Measurements from ENCODE around the gene RNF10.

Gene RNF10

DNA sequence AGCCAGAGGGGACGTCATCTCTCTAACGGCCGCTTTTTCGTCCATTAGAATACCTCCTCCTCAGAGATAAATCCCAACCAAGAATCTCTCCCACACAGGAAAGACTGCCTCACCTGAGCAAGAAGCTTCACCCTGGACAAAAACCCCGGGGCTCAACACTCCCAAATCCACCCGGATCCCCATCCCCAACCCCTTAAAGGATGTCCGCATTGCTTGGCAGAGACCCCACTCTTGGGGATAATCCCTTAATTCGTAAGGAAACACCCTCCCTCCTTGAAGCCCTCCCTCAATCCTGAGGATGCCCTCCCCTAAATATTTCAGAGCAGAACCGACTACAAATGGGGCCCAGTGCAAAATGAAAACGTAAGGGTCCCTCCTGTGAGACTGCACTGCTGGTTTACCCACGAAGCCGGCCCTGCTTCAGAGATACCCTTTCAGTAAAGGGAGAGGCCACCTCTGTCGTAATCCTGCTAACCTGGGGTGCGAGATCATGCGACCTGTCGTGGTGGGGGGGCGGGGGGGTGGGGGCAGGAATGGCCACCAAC is 38.9 kb upstream of the RNF10 start:
- TF ChIP-seq, protein P1, sequence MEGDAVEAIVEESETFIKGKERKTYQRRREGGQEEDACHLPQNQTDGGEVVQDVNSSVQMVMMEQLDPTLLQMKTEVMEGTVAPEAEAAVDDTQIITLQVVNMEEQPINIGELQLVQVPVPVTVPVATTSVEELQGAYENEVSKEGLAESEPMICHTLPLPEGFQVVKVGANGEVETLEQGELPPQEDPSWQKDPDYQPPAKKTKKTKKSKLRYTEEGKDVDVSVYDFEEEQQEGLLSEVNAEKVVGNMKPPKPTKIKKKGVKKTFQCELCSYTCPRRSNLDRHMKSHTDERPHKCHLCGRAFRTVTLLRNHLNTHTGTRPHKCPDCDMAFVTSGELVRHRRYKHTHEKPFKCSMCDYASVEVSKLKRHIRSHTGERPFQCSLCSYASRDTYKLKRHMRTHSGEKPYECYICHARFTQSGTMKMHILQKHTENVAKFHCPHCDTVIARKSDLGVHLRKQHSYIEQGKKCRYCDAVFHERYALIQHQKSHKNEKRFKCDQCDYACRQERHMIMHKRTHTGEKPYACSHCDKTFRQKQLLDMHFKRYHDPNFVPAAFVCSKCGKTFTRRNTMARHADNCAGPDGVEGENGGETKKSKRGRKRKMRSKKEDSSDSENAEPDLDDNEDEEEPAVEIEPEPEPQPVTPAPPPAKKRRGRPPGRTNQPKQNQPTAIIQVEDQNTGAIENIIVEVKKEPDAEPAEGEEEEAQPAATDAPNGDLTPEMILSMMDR (IDR thresholded peaks at IDR 0.05; ENCODE audit: control insufficient read depth, extremely low read depth, insufficient read depth) = no peak
- H3K4me3 ChIP-seq (ENCODE audit: low read depth, low read length) = peak overlapping the region; percentile 86
- DNase-seq (ENCODE audit: low read depth) = no peak

DNA sequence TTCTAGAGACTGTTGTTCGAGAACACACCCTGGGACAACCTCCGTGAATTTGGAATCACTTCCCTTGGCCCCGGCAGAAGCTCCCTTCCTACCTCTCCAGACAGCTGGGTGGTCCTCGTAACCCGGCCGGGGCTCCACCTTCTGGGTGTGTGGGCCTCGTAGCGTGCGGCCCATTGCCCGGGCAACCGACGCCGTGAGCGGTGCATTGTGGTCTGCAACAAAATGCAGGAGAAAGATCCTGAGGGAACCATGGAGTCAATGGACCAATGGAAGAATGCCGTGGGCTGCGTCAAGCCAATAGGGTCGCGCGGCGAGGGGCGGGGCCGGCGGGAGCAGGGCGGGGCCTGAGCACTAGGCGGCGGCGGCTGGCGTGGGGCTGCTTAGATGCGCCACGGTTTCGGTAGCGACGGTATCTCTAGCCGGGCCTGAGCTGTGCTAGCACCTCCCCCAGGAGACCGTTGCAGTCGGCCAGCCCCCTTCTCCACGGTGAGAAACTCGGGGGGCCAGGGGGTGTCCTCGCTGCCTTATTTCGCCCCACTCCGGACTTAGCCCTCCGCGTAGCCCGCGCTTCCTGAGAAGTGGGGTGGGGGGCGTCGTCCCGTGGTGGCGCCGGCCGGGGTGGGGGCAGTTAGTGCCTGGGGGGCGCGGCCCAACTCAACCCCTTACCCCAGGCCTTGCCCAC is 38.3 kb upstream of the RNF10 start, which contains the start of gene DYNLL1:
Gene DYNLL1, plus strand, starts transcription at position 383 of the 682 bp plus-strand sequence. CDS start 309 bp downstream, outside the sequence.
- peak; percentile 78 for DNase-seq (ENCODE audit: low read depth)
- H3K4me3 ChIP-seq (ENCODE audit: low read depth, low read length) = peak within 1 kb of the TSS; percentile 86
- TF ChIP-seq, protein P1 (IDR thresholded peaks at IDR 0.05; ENCODE audit: control insufficient read depth, extremely low read depth, insufficient read depth) = no peak

DNA sequence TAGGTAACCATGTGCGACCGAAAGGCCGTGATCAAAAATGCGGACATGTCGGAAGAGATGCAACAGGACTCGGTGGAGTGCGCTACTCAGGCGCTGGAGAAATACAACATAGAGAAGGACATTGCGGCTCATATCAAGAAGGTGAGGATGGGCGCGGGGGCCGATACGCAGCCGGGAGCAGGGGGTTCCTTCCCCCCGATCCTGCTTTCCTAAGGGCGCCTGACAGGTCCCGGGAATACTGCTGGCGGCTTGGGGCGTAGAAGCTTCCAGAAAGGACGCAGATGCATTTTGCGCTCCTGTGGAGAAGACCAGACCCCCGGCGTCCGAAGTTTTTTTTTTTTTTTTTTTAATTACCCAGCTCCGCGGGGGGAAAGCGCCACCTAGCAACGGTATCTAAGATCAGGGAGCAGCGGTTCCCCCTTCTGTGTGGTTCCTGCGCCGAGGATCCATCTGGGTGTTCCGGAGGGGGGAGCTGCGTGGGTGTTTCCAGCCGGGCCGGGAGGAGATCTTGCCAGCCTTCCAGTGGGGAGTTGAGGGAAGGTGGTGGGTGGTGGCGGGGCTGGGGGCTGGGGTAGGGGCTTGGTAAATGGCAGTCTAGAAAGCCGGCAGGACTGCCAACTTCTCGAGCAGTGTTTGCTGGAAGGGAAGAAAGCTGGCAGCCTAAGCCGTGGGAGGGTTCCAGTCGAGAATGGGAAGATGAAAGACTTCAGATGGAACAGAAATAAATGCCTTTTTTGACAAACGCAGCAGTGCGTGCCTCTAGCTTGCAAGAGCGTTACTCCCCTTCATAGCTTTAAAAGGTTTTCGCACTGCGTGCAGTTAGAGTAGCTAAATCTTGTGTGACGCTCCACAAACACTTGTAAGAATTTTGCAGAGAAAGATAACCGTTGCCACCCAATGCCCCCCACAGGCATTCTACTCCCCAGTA is 37.5 kb upstream of the RNF10 start:
- DNase-seq (ENCODE audit: low read depth) = no peak
- TF ChIP-seq, protein P1 (IDR thresholded peaks at IDR 0.05; ENCODE audit: control insufficient read depth, extremely low read depth, insufficient read depth) = peak; percentile 33
- H3K4me3 ChIP-seq (ENCODE audit: low read depth, low read length) = peak overlapping the region; percentile 86

DNA sequence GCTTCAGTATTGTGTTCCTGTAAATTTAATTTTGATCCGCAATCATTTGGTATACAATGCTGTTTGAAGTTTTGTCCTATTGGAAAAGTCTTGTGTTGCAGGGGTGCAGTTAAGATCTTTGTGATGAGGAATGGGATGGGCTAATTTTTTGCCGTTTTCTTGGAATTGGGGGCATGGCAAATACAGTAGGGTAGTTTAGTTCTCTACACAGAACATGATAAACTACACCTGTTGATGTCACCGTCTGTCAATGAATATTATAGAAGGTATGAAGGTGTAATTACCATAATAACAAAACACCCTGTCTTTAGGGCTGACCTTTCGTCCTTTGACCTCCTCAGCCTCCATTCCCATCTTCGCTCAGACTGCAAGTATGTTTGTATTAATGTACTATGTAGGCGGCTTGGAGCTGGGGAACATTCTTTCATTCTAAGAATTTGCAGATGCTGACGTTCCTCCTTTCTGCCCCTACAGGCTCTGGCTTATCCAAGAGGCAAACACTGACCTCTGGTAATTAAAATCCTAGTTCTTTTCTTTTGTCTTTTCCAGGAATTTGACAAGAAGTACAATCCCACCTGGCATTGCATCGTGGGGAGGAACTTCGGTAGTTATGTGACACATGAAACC is 36.5 kb upstream of the RNF10 start:
- TF ChIP-seq, protein P1 (IDR thresholded peaks at IDR 0.05; ENCODE audit: control insufficient read depth, extremely low read depth, insufficient read depth) = no peak
- peak overlapping the region; percentile 86 for H3K4me3 ChIP-seq (ENCODE audit: low read depth, low read length)
- DNase-seq (ENCODE audit: low read depth) = no peak

DNA sequence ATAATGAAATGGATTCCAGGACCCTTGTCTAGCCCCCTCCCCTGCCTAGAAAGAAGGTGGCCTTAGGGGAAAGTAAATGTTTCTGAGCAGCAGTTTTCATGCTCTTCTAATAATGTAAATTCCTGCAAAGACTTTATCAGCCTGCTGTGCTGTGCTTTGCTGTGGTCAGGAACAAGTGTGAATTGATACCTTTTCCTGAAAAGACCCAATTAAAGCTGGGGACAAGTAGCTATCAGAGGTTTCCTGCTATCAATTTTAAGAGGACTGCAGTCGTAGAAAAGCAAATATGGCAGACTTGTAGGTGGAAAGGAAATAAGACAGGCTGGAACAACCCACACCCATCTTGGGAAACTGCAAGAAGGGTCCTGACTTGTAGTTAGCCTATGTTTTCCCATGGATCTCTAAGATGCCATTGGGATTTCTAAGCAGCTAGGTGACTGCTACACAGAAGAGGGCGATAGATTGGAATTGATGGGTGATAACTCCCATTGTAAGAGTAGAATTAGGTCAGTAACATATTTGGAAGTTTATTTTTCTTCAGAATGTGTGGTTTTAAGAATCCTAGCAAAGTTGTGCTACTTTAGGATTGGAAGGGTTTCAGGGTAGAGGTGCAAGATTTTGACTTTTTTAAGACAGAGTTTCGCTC is 35.2 kb upstream of the RNF10 start:
- TF ChIP-seq, protein P1 (IDR thresholded peaks at IDR 0.05; ENCODE audit: control insufficient read depth, extremely low read depth, insufficient read depth) = no peak
- no peak overlapping the region for H3K4me3 ChIP-seq (ENCODE audit: low read depth, low read length)
- DNase-seq (ENCODE audit: low read depth) = no peak

DNA sequence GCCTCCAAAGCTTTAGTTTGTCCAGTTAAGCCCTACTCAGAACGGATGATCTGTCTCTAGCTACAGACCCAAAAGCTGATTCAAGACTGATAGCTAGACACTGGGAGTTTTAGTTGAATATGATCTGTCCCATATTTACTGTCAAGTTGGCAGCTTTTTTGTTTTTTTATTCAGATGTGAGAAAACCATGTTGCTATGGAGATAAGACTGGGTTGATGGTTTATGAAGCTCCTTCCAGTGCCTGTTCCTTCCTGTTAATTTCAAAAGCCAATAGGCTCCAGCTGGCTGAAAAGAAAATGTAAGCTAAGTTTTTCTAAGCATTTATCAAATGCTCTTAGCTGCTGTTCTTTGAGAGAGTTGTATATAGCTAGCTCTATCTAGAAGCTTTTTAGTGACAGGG is 33.6 kb upstream of the RNF10 start:
- TF ChIP-seq, protein P1 (IDR thresholded peaks at IDR 0.05; ENCODE audit: control insufficient read depth, extremely low read depth, insufficient read depth) = no peak
- H3K4me3 ChIP-seq (ENCODE audit: low read depth, low read length) = no peak overlapping the region
- no peak for DNase-seq (ENCODE audit: low read depth)
